ENCODE data around the gene LRTM2.

Gene LRTM2

GRCh38 chr12:1842183-1842904 is 22.0 kb downstream of the LRTM2 start:
- DNase-seq (ENCODE audit: low read depth): no peak

- DNase-seq (ENCODE audit: low read depth): no peak
These were observed 22.7 kb downstream of the LRTM2 start for GRCh38 chr12:1842905-1843640.

GRCh38 chr12:1843641-1844005 is 23.3 kb downstream of the LRTM2 start:
- no peak for DNase-seq (ENCODE audit: low read depth)

- DNase-seq (ENCODE audit: low read depth): no peak
These were observed 23.9 kb downstream of the LRTM2 start for GRCh38 chr12:1844223-1844622.

- no peak for DNase-seq (ENCODE audit: low read depth)
These were observed 24.5 kb downstream of the LRTM2 start for GRCh38 chr12:1844661-1845409.

GRCh38 chr12:1845427-1845826 is 25.1 kb downstream of the LRTM2 start:
- no peak for DNase-seq (ENCODE audit: low read depth)

- DNase-seq (ENCODE audit: low read depth): no peak
These were observed 25.5 kb downstream of the LRTM2 start for GRCh38 chr12:1845886-1846285.

GRCh38 chr12:1846421-1847405 is 26.3 kb downstream of the LRTM2 start:
- DNase-seq (ENCODE audit: low read depth): no peak

- no peak for DNase-seq (ENCODE audit: low read depth)
These were observed 27.0 kb downstream of the LRTM2 start for GRCh38 chr12:1847411-1847810.

- DNase-seq (ENCODE audit: low read depth): no peak
These were observed 27.8 kb downstream of the LRTM2 start for GRCh38 chr12:1848146-1848545.

GRCh38 chr12:1848745-1849144 is 28.4 kb downstream of the LRTM2 start:
- no peak for DNase-seq (ENCODE audit: low read depth)

GRCh38 chr12:1851151-1851701 is 30.9 kb downstream of the LRTM2 start:
- peak; percentile 68 for DNase-seq (ENCODE audit: low read depth)

- DNase-seq (ENCODE audit: low read depth): no peak
These were observed 31.7 kb downstream of the LRTM2 start for GRCh38 chr12:1852076-1852475.

- DNase-seq (ENCODE audit: low read depth): no peak
These were observed 33.4 kb downstream of the LRTM2 start for GRCh38 chr12:1853716-1854115.

GRCh38 chr12:1855241-1855640 is 34.9 kb downstream of the LRTM2 start:
- peak; percentile 20 for DNase-seq (ENCODE audit: low read depth)

GRCh38 chr12:1857086-1857485 is 36.7 kb downstream of the LRTM2 start:
- DNase-seq (ENCODE audit: low read depth): no peak

GRCh38 chr12:1857821-1858220 is 37.5 kb downstream of the LRTM2 start:
- DNase-seq (ENCODE audit: low read depth): no peak

GRCh38 chr12:1858456-1858855 is 38.1 kb downstream of the LRTM2 start:
- no peak for DNase-seq (ENCODE audit: low read depth)

GRCh38 chr12:1859643-1860042 is 39.3 kb downstream of the LRTM2 start:
- DNase-seq (ENCODE audit: low read depth): peak; percentile 62

GRCh38 chr12:1862973-1863372 is 42.6 kb downstream of the LRTM2 start:
- DNase-seq (ENCODE audit: low read depth): no peak

GRCh38 chr12:1863823-1864222 is 43.5 kb downstream of the LRTM2 start:
- no peak for DNase-seq (ENCODE audit: low read depth)

All from iris pigment epithelial cell (primary cell).